Omental fat pad (tissue), 4 donors: ENCODE measurements around the gene TRAPPC4. TPM values are rescaled to one million over a fixed set of nuclear protein-coding genes. Genes with fewer than 3 reads are reported as not detected.

Experiments used
- ATAC-seq: fragments of 150-250 bp; one replicate; pipeline ENCODE4 v1.9.1; 2016; ENCODE audit warnings: mild to moderate bottlenecking, moderate library complexity; ENCODE audit not compliant: low FRiP score
- DNase-seq: peaks from one replicate; pipeline ENCODE4 v3.0.0-alpha.2; 2019; ENCODE audit warnings: low spot score
- CTCF ChIP-seq, 3 donors: fragments of 450-650 bp; IDR thresholded peaks; one replicate each; pipeline ENCODE4 v1.5.1; 2016 to 2017; ENCODE audit warnings: antibody characterized with exemption in 3 of 3, mild to moderate bottlenecking in 3 of 3, moderate library complexity in 2 of 3
- total RNA-seq, 4 donors: library from RNA; depleted of rRNA; stranded (reverse); fragments of >200 nt; gene quantifications; one replicate each; pipeline ENCODE4 v1.1.0, GENCODE V29; 2016

The TRAPPC4 gene
- total RNA-seq, 4 donors from 2014 or later: 43.2 to 61.7 (median 51.4) TPM

GRCh38 chr11:119047205-119047604, 28.6 kb downstream of the TRAPPC4 start:
- DNase-seq (no peak), ATAC-seq (no peak)
- TF ChIP-seq CTCF (IDR thresholded peaks at IDR 0.05): no peak

GRCh38 chr11:119048644-119049043, 30.1 kb downstream of the TRAPPC4 start:
- no peak for ATAC-seq
- no peak for TF ChIP-seq CTCF (IDR thresholded peaks at IDR 0.05)
- no peak for DNase-seq

- no peak for TF ChIP-seq CTCF (IDR thresholded peaks at IDR 0.05)
- ATAC-seq: no peak
- DNase-seq: no peak
Measured at GRCh38 chr11:119049081-119049480, 30.5 kb downstream of the TRAPPC4 start.

- no peak for DNase-seq
- no peak for TF ChIP-seq CTCF (IDR thresholded peaks at IDR 0.05)
- no peak for ATAC-seq
Measured at GRCh38 chr11:119051440-119052162, 33.0 kb downstream of the TRAPPC4 start.

GRCh38 chr11:119052163-119052814, 33.7 kb downstream of the TRAPPC4 start:
- no peak for TF ChIP-seq CTCF (IDR thresholded peaks at IDR 0.05)
- DNase-seq (no peak), ATAC-seq (no peak)

- no peak for TF ChIP-seq CTCF (IDR thresholded peaks at IDR 0.05)
- DNase-seq (no peak), ATAC-seq (no peak)
Measured at GRCh38 chr11:119054418-119054817, 35.9 kb downstream of the TRAPPC4 start.

- TF ChIP-seq CTCF (IDR thresholded peaks at IDR 0.05): no peak
- no peak for DNase-seq
- ATAC-seq: no peak
Measured at GRCh38 chr11:119055901-119056300, 37.3 kb downstream of the TRAPPC4 start.
